AG09309 (cell line): ENCODE results near the gene MPV17L2.
A peak's percentile ranks its signal among the peaks of the same experiment; 100 is the strongest.
"Not testable (repeated sequence)": the region's sequence is repeated elsewhere in the genome, so short reads cannot be mapped to it uniquely, and the experiment has no call there.

Experiments used
- DNase-seq: peaks from one replicate; pipeline ENCODE4 v3.0.0-alpha.2; 2010; ENCODE audit warnings: low read depth
- H3K4me3 ChIP-seq: 2 replicates; pipeline ENCODE4 v1.5.1; 2011; ENCODE audit warnings: mild to moderate bottlenecking, low read depth, low read length, moderate library complexity; ENCODE audit not compliant: control insufficient read depth
- TF ChIP-seq, protein P1 (sequence below): IDR thresholded peaks from 2 replicates; pipeline ENCODE4 v1.5.1; 2011; ENCODE audit warnings: mild to moderate bottlenecking, low read depth, low read length, inconsistent platforms; ENCODE audit not compliant: insufficient read depth, control insufficient read depth; ENCODE audit errors: missing control alignments

MPV17L2 gene

DNA sequence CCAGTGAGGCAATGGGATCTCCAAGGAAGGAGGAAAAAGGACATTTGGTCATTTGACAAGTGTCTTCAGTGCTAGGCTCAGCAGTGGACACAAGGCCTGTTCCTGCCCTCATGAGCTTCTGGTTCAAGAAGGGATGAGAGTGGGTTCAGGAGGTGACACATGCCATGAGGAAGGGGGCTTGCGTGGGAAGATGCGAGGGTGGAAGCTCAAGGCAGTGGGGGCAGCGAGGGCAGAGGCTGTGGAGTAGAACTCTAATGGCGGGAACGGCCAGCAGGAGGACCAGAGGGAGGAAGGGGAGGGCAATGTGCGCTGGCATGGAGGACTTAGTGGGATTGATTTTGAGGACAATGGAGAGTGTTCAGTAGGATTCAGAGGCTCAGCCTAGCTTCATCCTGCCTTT, 36.8 kb upstream of the MPV17L2 start:
- DNase-seq: no peak
- no peak overlapping the region for H3K4me3 ChIP-seq
- TF ChIP-seq, protein P1, sequence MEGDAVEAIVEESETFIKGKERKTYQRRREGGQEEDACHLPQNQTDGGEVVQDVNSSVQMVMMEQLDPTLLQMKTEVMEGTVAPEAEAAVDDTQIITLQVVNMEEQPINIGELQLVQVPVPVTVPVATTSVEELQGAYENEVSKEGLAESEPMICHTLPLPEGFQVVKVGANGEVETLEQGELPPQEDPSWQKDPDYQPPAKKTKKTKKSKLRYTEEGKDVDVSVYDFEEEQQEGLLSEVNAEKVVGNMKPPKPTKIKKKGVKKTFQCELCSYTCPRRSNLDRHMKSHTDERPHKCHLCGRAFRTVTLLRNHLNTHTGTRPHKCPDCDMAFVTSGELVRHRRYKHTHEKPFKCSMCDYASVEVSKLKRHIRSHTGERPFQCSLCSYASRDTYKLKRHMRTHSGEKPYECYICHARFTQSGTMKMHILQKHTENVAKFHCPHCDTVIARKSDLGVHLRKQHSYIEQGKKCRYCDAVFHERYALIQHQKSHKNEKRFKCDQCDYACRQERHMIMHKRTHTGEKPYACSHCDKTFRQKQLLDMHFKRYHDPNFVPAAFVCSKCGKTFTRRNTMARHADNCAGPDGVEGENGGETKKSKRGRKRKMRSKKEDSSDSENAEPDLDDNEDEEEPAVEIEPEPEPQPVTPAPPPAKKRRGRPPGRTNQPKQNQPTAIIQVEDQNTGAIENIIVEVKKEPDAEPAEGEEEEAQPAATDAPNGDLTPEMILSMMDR: no peak

DNA sequence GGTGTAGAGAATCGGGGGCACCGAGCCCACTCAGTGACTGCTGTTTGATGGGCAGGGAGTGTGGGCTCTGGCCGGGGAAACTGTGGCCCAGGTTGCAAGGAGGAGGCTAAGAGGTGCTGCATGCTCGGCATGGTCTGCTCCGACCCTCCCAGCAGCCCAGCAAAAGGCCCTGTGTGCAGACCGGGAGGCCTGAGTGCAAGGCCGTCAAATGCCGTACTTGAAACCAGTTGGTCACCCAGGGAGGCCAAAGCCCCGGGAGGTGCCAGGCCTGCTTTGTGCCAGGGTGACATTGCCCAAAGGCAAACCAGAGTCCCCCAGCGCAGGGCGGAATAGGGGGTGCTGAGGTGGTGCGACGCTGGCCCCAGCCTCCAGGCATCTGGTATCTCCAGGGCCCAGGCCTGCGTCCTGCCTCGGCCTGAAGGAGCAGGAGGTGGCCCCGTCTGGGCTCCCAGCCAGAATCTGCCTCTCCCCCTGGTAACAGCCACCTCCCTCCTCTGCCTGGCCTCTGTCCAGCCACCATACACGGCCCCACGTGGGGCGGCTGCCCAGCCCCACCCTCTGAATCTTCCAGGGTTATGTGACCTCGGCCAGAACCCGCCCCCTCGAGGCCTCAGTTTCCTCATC, 36.1 kb upstream of the MPV17L2 start:
- TF ChIP-seq, protein P1: no peak
- no peak overlapping the region for H3K4me3 ChIP-seq
- peak; percentile 5 for DNase-seq

DNA sequence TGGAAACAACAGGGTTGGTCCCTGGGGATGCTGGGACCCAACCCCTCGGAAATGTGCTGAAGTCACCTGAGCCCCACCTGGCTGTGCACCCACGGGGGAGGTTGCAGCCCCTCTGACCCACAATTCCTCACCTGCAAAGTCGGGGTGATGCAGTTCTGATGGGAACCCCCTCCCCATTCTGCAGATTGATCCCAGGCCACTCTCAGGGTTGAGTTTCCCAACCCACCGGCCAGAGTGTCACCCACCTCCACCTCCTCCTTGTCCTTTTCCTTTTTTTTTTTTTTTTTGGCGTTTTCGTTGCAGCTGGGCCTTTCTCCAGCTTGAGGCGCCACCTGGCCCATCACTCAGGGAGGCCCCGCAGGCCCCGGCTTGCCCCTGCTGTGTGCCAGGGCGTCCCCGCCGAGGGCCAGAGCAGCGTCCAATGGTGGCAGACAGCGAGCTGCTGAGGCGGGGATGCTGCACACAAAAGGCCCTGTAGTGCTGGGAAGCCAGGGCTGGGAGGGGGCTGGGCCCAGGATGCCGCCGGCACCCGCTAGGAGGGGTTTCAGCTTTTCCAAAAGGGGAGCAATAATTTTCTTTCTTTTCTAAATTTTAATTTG, 35.5 kb upstream of the MPV17L2 start:
- no peak for DNase-seq
- no peak overlapping the region for H3K4me3 ChIP-seq
- TF ChIP-seq, protein P1: no peak

DNA sequence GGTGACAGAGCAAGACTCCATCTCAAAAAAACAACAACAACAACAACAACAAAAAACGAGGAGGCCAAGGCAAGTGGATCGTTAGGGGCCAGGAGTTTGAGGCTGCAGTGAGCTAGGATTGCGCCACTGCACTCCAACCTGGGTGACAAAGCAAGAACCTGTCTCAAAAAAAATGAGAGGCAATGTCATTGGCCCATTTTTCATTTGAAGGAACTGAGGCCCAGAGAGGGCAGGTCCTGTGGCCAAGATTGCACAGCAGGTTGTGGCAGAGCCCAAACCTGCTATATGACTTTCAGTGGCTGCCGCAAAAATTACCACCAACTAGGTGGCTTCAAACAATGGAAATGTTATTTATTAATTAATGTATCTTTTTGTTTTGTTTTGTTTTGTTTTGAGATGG, 34.6 kb upstream of the MPV17L2 start:
- DNase-seq: no peak
- TF ChIP-seq, protein P1: no peak
- no peak overlapping the region for H3K4me3 ChIP-seq

DNA sequence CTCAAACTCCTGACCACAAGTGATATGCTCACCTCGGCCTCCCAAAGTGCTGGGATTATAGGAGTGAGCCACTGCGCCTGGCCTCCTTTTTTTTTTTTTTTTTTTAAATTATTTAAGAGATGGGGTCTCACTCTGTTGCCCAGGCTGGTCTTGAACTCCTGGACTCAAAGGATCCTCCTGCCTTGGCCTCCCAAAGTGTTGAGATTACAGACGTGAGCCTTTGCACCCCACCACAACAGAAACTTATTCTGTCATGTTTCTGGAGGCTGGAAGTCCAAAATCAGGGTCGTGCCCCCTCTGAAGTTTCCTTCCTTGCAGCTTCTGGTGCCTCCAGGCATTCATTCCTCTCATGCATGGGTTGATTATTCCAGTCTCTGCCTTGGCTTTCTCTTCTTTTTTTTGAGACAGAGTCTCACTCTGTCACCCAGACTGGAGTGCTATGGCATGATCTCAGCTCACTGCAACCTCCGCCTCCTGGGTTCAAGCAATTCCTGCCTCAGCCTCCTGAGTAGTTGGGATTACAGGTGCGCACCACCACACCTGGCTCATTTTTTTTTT, 33.9 kb upstream of the MPV17L2 start:
- H3K4me3 ChIP-seq, DNase-seq: not testable (repeated sequence)

DNA sequence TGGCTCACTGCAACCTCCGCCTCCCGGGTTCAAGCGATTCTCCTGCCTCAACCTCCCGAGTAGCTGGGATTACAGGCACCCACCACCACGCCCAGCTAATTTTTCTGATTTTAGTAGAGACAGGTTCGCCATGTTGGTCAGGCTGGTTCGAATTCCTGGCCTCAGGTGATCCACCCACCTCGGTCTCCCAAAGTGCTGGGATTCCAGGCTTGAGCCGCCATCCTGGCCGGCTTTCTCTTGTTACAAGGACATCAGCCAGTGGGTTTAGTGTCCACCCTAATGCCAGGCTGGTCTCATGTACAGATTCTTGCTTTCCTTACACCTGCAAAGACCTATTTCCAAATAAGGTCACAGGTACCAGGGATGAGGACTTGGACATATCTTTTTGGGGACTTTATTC, 33.2 kb upstream of the MPV17L2 start:
- no peak overlapping the region for H3K4me3 ChIP-seq
- TF ChIP-seq, protein P1: no peak
- no peak for DNase-seq

DNA sequence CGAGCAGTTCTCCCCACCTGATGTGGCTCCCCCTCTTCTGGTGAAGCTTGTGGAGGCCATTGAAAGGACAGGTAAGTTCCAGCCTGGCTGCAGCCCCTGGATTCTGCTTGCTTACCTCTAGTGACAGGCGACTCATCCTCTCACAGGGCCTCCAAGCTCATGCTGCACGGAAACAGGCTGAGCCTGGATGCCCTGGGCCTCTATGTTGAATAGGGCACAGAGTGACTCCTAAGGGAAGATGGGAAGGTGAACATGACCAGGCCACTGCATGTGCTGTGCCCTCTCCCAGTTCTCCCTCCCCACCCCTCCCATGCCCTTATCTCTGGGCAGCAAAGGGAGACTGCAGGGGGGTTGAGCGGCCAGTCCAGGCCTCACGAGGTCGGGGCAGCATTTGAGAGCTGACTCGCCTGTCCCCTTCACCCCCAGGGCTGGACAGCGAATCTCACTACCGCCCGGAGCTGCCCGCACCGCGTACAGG, 32.5 kb upstream of the MPV17L2 start:
- no peak overlapping the region for H3K4me3 ChIP-seq
- DNase-seq: no peak

More for the DNA sequence above, 32.5 kb upstream of the MPV17L2 start:
- TF ChIP-seq, protein P1: no peak
